ENCODE results near the gene ZNF362.

The ZNF362 gene

GRCh38 chr1:33269621-33270020 is 13.3 kb downstream of the ZNF362 start:
- no peak for DNase-seq

GRCh38 chr1:33270379-33270778 is 14.1 kb downstream of the ZNF362 start:
- no peak for DNase-seq

GRCh38 chr1:33270808-33271465 is 14.6 kb downstream of the ZNF362 start:
- no peak for DNase-seq

GRCh38 chr1:33271666-33272505 is 15.6 kb downstream of the ZNF362 start:
- DNase-seq = no peak

- DNase-seq = no peak
Observed at GRCh38 chr1:33272509-33272908, 16.2 kb downstream of the ZNF362 start.

GRCh38 chr1:33272930-33273329 is 16.6 kb downstream of the ZNF362 start:
- DNase-seq = no peak

GRCh38 chr1:33273406-33273805 is 17.1 kb downstream of the ZNF362 start:
- DNase-seq = no peak

- DNase-seq = no peak
Observed at GRCh38 chr1:33273961-33274371, 17.7 kb downstream of the ZNF362 start.

GRCh38 chr1:33274446-33274845 is 18.2 kb downstream of the ZNF362 start:
- no peak for DNase-seq

- no peak for DNase-seq
Observed at GRCh38 chr1:33275195-33275594, 18.9 kb downstream of the ZNF362 start.

- DNase-seq = no peak
Observed at GRCh38 chr1:33275706-33276572, 19.6 kb downstream of the ZNF362 start.

- DNase-seq = no peak
Observed at GRCh38 chr1:33276573-33277298, 20.4 kb downstream of the ZNF362 start.

- no peak for DNase-seq
Observed at GRCh38 chr1:33277488-33278084, 21.3 kb downstream of the ZNF362 start.

- DNase-seq = no peak
Observed at GRCh38 chr1:33280091-33280661, 23.9 kb downstream of the ZNF362 start.

- no peak for DNase-seq
Observed at GRCh38 chr1:33281554-33282303, 25.4 kb downstream of the ZNF362 start.

- DNase-seq = no peak
Observed at GRCh38 chr1:33282791-33283190, 26.5 kb downstream of the ZNF362 start.

GRCh38 chr1:33284049-33284448 is 27.8 kb downstream of the ZNF362 start:
- no peak for DNase-seq

- DNase-seq = no peak
Observed at GRCh38 chr1:33286451-33287185, 30.3 kb downstream of the ZNF362 start.

GRCh38 chr1:33287317-33287716 is 31.0 kb downstream of the ZNF362 start:
- no peak for DNase-seq
